ENCODE data around the gene TMEM82.
A peak's percentile ranks its signal among the peaks of the same experiment; 100 is the strongest.

Gene TMEM82

GRCh38 chr1:15777909-15778707, 35.8 kb downstream of the TMEM82 start:
- DNase-seq, result no peak

DNA sequence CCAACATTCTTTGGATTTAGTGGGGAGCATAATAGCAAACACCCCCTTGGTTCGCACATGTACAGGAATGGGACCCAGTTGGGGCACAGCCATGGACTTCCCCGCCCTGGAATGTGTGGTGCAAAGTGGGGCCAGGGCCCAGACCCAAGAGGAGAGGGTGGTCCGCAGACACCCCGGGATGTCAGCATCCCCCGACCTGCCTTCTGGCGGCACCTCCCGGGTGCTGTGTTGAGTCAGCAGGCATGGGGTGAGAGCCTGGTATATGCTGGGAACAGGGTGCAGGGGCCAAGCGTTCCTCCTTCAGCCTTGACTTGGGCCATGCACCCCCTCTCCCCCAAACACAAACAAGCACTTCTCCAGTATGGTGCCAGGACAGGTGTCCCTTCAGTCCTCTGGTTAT, 43.4 kb downstream of the TMEM82 start:
- DNase-seq, result no peak

DNA sequence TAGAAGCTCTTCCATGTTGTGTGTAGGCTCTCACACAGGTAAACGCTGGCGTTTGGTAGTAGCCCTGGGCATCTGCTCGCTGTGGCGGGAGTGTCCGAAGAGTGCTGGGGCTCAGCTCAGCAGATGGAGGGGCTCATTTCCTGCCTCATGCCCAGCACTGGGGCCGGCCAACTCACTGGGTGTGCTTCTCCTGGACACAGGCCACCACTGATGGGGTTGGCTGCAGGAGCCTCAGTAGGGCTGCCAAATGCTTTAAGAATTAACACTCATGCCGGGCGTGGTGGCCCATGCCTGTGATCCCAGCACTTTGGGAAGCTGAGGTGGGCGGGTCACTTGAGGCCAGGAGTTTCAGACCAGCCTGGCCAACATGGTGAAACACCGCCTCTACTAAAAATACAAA, 44.3 kb downstream of the TMEM82 start:
- DNase-seq, result peak in 1 of 56 donors; percentile 9

GRCh38 chr1:15788624-15789301, 46.5 kb downstream of the TMEM82 start:
- peak in 10 of 56 donors; percentile 3 to 57 (median 14) for DNase-seq

DNA sequence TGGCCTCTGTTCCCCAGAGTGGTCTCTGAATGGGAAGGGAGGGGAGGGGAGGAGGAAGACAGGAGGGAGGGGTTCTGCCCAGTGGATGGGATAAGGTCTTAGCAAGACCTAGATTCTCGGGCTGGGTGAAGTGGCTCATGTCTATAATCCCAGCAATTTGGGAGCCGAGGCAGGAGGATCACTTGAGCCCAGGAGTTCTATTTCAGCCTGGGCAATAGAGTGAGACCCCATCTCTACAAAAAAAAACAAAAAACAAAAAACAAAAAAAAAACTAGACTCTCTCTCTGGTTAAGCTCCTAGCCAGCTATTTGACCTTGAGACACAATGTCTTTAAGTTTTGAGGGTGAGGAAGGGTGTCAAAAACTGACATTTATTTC, 53.8 kb downstream of the TMEM82 start:
- DNase-seq, result no peak
